GM18498 (cell line): ENCODE data around the gene CPNE5.
A peak's percentile ranks its signal among the peaks of the same experiment; 100 is the strongest.

Experiments
- ATAC-seq: cut with Tn5 transposase; IDR thresholded peaks from one replicate; pipeline ENCODE4 v1.9.1; 2021; ENCODE audit warnings: mild to moderate bottlenecking, moderate library complexity; ENCODE audit not compliant: unreplicated experiment

CPNE5 gene

GRCh38 chr6:36838896-36839748 lies at the start of gene CPNE5:
CPNE5 (minus strand) TSS chr6:36839444; CDS start chr6:36839377, 67 bp downstream.
- no peak for ATAC-seq

GRCh38 chr6:36888115-36888643 lies 48.9 kb upstream of the CPNE5 start:
- ATAC-seq: no peak

- ATAC-seq: no peak
Measured at GRCh38 chr6:36886950-36887618, 47.8 kb upstream of the CPNE5 start.

DNA sequence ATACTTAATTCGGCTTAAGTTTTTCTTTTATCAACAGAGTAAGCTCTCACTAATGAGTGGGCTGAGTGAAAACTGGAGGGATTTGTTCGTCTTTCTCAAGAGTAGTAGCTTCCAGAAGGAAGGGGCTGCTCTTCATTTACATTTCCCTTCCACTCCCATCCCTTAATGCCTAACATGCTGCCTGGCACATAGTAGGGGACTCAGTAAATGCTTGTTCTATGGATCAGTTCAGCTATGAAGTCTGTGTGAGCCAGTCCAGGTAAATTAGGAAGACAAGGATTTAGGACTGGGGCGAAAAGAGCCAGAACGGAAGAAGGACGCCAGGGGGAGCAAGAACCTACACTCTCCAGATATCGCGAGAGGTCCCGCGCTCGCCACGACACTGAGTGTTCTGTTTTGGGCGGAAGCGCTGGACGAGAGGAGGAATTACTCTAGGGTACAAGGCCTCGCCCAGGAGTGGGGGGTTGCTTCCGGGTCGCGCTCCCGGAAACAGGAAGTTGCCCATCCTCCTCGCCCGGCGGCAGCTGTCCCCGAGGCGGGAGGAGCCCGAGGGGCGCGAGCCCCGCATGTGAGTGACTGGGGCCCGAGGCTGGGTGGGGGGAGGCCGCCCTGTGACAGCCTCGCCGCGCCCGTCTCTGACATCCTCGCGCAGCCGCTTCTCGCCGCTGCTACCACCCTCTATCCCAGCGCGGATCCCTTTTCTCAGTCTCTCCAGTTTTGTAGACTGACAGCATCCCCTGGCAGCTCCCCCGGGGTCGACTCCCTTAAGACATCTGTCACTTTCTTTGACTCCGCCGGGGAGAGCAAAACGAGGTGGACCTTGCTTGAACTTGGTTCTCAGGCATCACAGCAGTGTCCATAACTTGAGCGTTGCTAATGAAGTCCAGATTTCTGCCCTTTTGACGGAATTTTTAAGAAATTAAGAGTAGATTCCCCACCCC lies 46.5 kb upstream of the CPNE5 start, which contains the start of gene C6orf89:
TSS of gene C6orf89 (plus strand) at position 492 of the 941 bp plus-strand sequence. CDS start 13,493 bp downstream, outside the sequence.
- peak; percentile 99 for ATAC-seq

DNA sequence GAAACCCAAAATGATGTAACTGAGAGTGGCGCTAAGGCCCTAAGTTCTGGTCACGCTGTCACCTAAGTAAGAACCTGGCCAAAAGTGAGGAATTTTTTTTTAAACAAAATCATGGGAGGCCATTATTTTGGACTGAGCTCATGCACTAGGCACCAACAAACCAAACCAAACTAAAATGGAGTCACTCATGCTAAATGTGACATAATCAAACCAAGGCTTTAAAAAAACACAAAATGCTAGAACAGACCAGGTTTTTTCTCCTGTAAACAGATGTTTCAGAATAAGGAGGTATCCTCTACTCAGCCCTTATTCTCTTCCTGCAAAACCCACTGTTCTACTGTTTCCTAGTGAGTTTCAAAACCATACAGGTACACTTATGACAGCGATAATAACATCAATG lies 45.4 kb upstream of the CPNE5 start:
- ATAC-seq: no peak

DNA sequence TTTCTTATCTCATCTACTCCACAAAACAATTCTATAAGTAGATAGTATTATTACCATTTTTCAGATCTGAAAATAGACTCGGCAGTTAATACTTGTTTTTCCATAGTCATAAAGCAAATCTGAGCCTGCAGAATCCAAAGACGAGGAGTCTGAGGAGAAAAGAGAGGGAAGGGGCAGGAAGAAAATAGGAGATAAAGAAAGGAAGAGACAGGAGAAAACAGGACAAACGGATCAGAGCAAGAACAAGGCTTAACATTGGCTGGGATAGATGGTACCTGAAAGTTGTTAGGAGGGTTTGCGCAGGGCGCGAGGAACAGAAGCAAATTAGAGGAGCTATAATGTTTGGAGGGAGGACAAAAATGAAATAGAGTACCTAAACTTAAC lies 36.0 kb upstream of the CPNE5 start:
- ATAC-seq: no peak

DNA sequence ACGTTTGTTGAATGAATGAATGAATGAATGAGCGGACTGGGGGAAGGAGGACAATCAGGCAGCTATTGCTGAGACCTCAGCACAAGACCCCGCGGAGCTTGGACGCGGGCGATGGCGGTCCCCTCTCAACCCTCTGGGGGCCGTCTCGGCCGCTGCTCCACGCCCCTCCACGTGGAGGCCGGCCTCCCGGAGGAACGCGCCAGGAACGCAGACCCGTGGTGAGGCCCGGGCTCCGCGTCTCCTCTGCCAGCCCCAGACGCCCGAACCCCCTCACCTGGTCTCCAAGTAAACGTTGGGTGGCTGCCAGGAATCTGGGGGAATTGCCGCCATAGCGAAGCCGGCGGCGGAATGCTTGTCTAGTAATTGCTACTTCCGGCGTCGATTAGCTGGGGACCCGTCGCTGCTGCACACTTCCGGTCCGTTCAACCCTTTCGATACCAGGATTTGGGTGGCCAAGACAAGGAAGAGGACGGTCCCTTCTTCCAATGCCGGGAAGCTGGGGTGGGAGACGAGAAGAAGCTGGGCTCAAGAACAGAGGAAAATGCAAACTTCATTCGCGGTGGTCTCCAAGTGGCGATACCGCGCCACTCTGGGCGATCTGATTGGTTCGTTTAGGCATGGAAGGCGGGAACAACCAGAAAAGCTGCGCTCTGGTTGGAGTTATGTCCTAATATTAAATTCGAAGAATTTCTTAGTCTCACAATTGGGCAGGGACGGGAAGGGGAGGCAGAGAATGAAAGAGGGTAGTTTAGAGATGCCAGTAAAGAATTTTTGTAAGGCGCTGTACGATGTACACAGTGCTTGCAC lies 35.4 kb upstream of the CPNE5 start, which contains the start of gene PPIL1:
TSS of gene PPIL1 (minus strand) at position 361 of the 807 bp plus-strand sequence. CDS start at position 330, 31 bp downstream.
- ATAC-seq: peak; percentile 82

- ATAC-seq: no peak
Measured at GRCh38 chr6:36873612-36874442, 34.6 kb upstream of the CPNE5 start.

DNA sequence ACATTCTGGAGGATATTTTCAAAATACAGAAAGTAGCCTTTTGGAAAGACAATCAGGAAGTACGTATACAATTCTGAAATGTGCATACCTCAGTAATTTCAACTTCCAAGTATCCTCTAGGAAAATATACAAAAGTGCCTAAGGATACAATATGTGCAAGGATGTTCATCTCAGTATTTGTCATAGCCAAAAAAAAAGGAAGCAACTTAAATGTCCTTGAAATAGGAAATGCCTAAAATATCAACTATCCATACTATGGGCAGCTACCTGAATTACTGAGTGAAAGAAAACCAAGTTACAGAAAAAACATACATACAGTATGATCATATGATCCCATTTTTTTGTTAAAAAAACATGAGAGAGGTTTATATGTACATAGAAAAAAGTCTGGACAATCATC lies 33.9 kb upstream of the CPNE5 start:
- no peak for ATAC-seq

GRCh38 chr6:36871686-36872085 lies 32.4 kb upstream of the CPNE5 start:
- ATAC-seq: no peak

DNA sequence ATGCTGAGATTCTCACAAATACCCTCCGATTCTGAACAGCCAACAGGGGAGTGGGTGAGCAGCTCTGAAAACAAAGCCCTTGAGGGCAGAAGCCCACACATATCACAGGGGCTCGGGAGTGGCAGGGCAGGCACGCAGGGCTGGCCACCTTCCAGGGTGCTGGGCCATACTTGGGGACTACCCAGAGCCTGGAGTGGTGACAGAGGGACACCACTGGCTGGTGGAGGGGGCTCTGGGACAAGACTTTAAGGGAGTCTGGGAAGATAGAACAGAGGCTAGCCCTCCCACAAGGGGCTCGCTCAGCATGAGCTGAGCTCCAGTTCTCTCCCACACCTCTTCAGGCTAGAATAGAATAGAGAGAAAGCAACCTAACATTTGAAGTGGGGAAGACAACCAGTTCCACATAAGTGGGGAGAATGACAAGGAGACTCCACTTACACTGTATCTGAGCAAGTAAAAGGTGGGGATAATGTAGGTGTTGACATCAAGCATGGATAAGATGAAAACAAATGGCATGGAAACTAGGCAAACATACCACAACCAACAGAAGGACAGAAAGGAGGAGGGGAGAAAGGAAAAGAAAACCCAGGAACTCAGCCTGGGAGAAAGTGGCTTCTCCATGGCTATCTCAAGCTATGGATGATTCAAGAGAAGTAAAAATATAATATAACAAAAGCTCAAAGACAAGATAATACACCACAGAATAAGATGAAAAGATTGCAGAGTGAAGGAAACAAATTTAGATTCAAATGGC lies 28.4 kb upstream of the CPNE5 start:
- no peak for ATAC-seq

DNA sequence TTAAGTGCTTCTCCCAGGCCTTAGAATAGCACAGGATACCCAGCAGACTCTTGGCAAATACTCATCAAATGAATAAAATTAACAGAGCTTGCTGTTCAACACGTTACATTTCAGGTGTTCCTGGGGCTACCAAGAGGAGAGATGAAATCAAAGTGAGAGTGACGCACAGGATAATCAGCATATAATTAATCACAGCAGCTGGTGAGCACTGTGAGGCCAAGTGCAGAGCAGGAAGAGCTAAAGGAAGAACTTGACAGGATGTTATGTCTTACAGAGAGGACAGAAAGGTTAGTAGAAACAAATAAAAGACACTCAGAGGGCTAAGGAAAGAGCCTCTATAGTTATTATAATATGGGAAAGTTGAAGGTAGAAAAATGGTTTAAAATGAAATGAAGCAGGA lies 26.6 kb upstream of the CPNE5 start:
- no peak for ATAC-seq

DNA sequence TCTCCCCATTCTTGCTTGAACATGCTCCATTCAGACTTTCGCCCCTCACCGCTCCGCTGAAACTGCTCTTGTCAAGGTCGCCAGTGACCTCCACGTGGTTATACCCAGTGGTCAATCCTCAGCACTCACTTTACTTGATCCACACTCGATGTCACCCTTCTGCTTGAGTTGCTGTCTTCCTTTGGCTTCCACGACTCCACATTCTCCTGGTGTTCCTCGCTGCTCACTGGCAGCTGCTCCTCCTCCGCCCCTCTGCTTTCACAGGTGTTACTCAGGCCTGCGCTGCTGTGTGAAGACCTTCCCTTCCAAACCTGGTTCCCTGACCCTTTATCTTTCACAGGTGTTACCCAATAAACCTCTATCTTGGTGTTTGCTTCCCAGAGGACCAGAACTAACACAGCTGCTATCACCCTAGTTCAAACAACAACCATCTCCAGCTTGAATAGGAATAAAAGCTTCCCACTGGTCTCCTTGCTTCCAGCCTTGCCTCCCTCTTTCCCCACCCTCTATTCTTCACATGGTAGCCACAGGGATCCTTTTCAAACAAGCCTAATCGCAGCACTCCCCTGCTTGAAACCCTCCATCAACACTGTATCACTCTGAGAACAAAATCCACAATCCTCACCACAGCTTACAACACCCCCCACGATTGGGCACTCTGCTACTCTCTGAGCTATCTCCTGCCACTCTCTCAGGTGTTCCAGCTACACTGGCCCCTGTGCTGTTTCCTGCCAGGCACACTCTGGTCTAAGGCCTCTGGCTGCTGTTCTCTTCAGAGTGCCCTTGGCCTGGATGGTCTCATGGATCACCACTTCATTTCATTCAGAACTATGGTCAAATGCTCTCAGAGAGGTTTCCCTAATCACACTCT lies 24.7 kb upstream of the CPNE5 start:
- ATAC-seq: no peak

DNA sequence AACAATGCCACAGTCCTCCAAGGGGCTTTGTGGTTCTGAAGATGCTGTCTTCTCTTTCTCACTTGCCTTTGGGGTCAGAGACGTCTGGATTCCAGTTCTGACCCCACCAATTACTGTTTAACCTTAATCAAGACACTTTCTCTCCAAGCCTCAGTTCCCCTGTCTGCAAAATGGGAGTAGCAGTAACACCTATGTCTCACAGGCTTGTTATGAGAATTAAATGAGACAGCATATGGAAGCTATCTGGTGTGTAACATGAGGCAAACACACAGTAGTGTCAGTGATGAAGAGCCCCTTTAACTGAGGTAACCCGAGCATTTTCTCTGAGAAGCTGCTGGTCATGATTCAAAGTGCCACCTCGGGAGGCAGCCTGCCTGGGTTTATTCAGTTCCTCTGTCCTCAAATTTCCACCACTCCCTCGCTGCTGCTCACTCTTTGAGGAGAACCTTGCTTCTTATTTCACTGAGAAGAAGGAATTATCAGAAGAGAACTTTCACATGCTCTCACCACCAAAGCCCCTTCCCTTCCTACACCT lies 23.7 kb upstream of the CPNE5 start:
- ATAC-seq: no peak

DNA sequence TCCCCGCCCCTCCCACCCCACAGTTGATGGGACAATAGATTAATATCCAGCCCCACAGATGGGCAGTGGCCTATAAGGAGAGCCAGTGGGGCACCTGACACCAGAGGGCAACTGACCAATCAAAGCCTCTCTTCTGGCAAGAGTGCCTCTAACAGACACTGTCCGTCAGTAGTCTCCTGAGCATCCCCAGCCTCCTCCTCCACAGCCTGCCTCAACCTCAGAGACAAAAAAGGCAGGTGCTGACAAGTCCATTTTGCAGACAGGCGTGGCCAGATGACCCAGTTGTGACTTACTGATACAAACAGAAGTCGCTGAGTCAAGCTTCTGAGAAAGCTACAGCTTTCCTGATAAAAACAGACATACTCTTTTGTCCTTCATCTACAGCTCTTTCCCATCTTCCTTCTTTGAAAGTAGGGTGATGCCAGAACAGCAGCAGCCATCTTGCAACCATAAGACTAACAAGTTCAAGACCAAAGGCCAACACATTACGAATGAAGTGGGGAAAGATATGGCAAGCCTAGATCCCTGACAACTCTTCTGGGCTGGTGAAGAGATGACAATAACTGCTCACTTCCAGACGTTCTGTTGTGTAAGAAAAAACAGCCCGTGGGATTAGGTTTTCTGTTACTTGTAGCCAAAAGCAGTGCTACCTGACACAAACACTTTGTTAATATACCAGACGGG lies 23.1 kb upstream of the CPNE5 start:
- ATAC-seq: no peak

DNA sequence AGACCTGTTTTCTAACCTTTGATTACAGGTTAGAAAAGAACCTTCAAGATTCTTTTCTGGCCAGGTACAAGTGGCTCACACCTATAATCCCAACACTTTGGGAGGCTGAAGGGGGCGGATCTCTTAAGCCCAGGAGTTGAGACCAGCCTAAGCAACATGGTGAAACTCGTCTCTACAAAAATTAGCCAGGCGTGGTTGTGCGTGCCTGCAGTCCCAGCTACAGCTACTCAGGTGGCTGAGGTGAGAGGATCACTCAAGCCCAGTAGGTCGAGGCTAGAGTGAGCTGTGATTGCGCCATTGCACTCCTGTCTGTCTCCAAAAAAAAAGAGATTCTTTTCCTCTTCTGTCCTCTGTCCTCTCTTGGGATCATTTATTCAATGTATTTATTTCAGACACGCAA lies 20.9 kb upstream of the CPNE5 start:
- no peak for ATAC-seq
